ENCODE results near the gene CLTRN. TPM values are rescaled to one million over a fixed set of nuclear protein-coding genes. Genes with fewer than 3 reads are reported as not detected.
A peak's percentile ranks its signal among the peaks of the same experiment; 100 is the strongest.

Gene CLTRN
- total and polyA plus RNA-seq, 2 of the 8 experiments (the other 6 are each of a cell fraction or from before 2014, with no cell fraction given), result 1.2 to 1.3 TPM

DNA sequence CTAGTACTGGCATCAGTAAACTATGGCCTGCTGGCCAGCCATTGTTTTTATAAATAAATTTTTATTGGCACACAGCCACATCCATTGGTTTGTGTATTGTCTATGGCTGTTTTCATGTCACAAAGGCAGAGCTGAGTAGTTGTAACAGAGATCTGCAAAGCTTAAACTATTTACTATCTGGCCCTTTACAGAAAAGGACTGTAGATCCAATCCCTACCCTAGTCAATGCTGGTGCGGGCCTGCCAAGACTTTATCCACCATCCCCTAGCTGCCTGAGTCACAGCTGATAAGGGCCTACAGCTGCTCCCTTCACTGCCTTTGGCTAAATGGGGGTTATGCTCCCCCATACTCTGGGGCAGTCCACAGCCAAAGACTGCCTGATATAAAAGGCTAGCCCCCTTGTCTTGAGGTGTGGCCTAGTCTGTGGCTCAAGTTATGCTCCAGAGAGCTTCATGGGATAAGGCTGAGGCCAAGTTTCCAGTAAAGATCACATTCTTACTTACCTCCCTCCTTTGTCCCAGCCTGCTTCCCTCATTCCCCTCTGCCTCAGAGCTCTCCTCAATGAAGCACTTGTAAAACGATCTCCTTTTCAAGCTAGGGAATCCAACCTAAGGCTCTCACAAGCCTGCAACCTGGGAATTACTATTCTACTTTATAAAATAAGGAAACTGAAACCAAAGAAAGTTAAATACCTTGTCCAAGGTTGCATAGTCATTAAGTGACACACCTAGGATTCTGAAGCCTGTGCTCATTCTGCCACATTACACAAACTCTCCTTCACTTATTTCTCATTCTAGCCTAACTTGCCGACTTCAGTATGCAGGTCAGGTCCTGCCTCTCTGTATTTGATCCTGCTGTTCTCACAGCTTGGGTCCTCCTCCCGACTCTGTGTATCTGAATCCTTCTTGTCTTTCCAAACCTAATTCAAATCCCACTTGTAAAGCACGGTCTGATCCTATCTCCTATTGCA lies 84.5 kb downstream of the CLTRN start:
- H3K79me2 ChIP-seq (ENCODE audit: control insufficient read depth in 1 of 2, insufficient read depth in 2 of 2, low read length in 2 of 2), result no peaks in the 10 kb centered on the region

More for the DNA sequence above, 84.5 kb downstream of the CLTRN start:
- H3K14ac ChIP-seq (ENCODE audit: insufficient read length), result no peak overlapping the region
- H3K79me1 ChIP-seq (ENCODE audit: low read depth, low read length), result no peaks in the 10 kb centered on the region
- DNase-seq (ENCODE audit: low read depth in 1 of 2, low spot score in 2 of 2) (no peak), FAIRE-seq (peak; percentile 82)
- H2BK120ac ChIP-seq (replicated peaks; ENCODE audit: low read depth, low read length), result no peak overlapping the region
- no peaks in the 10 kb centered on the region for H4K20me1 ChIP-seq (replicated peaks in 1 of 2; ENCODE audit: control insufficient read depth in 1 of 2, insufficient read depth in 2 of 2, low read length in 2 of 2)
- H3K4me1 ChIP-seq (replicated peaks in 1 of 4; ENCODE audit: control insufficient read depth in 3 of 4, insufficient read depth in 4 of 4, low read length in 3 of 4), result peaks cover 0 to 2% (median 0%) of the 10 kb centered on the region in 4 experiments; a peak in 2 of 7 replicates
- H3K9me3 ChIP-seq (ENCODE audit: insufficient read depth in 2 of 2, low read depth in 1 of 2, low read length in 1 of 2), result no peaks in the 10 kb centered on the region
- no peak overlapping the region for H2BK12ac ChIP-seq (ENCODE audit: low read depth, low read length)
- H3K18ac ChIP-seq (ENCODE audit: extremely low read depth, low read length), result no peak overlapping the region
- no peak overlapping the region for H2BK20ac ChIP-seq (ENCODE audit: low read length)
- no peaks in the 10 kb centered on the region for H3K27me3 ChIP-seq (replicated peaks in 1 of 4; ENCODE audit: control insufficient read depth in 3 of 4, extremely low read depth in 1 of 4, insufficient read depth in 3 of 4, low read length in 3 of 4)
- no peak overlapping the region for H3K23ac ChIP-seq (ENCODE audit: insufficient read length)
- TF ChIP-seq SRF (IDR thresholded peaks at IDR 0.05; ENCODE audit: low read depth, low read length), result no peak
- no peak for TF ChIP-seq USF2 (IDR thresholded peaks at IDR 0.05; ENCODE audit: low read length)
- TF ChIP-seq CEBPB (IDR thresholded peaks at IDR 0.05; ENCODE audit: low read depth, low read length), result no peak
- TF ChIP-seq CHD2 (IDR thresholded peaks at IDR 0.05; ENCODE audit: low read length), result no peak
- TF ChIP-seq HDAC2 (IDR thresholded peaks at IDR 0.05; ENCODE audit: borderline replicate concordance in 1 of 2, low read depth in 2 of 2, low read length in 2 of 2), result no peak
- no peak for TF ChIP-seq JUND (IDR thresholded peaks at IDR 0.05; ENCODE audit: low read length)
- TF ChIP-seq TAF7 (optimal IDR thresholded peaks at IDR 0.05; ENCODE audit: borderline replicate concordance, low read depth, low read length), result no peak
- no peak for TF ChIP-seq KDM4A (IDR thresholded peaks at IDR 0.05; ENCODE audit: low read depth, low read length, severe bottlenecking)
- no peak for TF ChIP-seq SUZ12 (IDR thresholded peaks at IDR 0.05; ENCODE audit: low read length)
- no peak overlapping the region for H4K91ac ChIP-seq (replicated peaks; ENCODE audit: insufficient read length, low read length)
- POLR2A ChIA-PET (ENCODE audit: partially characterized antibody), result no interaction called here
- H3K9ac ChIP-seq (replicated peaks in 1 of 4; ENCODE audit: extremely low read depth in 1 of 4, low read depth in 3 of 4, low read length in 3 of 4), result no peak overlapping the region
- no peak overlapping the region; the same call in none of the 2 replicates for H2AFZ ChIP-seq (ENCODE audit: low read length)
- H3K4me2 ChIP-seq (ENCODE audit: insufficient read depth in 1 of 2, low read depth in 2 of 2, low read length in 2 of 2), result no peak overlapping the region
- no peak overlapping the region for H4K8ac ChIP-seq (ENCODE audit: extremely low read depth, insufficient read depth, low read length)
- no peaks in the 10 kb centered on the region for H3K36me3 ChIP-seq (ENCODE audit: control insufficient read depth in 2 of 4, insufficient read depth in 4 of 4, low read length in 3 of 4)
- H2AK5ac ChIP-seq (ENCODE audit: low read depth, low read length), result no peak overlapping the region
- H3K4me3 ChIP-seq (ENCODE audit: extremely low read depth in 1 of 4, insufficient read depth in 2 of 4, low read depth in 3 of 4, low read length in 4 of 4), result no peak overlapping the region
- no peak overlapping the region for H4K5ac ChIP-seq (ENCODE audit: insufficient read length, low read depth, low read length)
- no peak overlapping the region for H3K27ac ChIP-seq (ENCODE audit: low read depth, low read length)
- CTCF ChIA-PET (ENCODE audit: partially characterized antibody), result interaction anchor here (1.3 to 1.7 kb wide), 4 partner anchors 10 to 33 kb away, joined by 3 to 4 read pairs (median 3); no protein-coding TSS in a partner anchor
- H3K23me2 ChIP-seq (ENCODE audit: low read depth, low read length), result no peaks in the 10 kb centered on the region
- H2BK5ac ChIP-seq (ENCODE audit: low read depth, low read length), result no peak overlapping the region
- no peak overlapping the region for H3K56ac ChIP-seq (replicated peaks; ENCODE audit: insufficient read length, low read depth, low read length)
- H3K4ac ChIP-seq (replicated peaks; ENCODE audit: insufficient read length, low read depth, low read length), result no peak overlapping the region
- 58% methylated on average over 5 of the region's 5 CpGs; no CpG with 5 or more reads in 1 of the 2 experiments for WGBS, 2 experiments (ENCODE audit: extremely low coverage in 1 of 2, insufficient coverage in 1 of 2, insufficient read length in 1 of 2, insufficient replicate concordance in 2 of 2, low coverage in 1 of 2, low lambda C conversion rate in 2 of 2, missing lambda C conversion rate in 1 of 2)
- H2BK15ac ChIP-seq (ENCODE audit: low read length), result no peak overlapping the region; the same call in 1 of the 2 replicates
